ENCODE results near the gene DIPK1C. TPM values are rescaled to one million over a fixed set of nuclear protein-coding genes. Genes with fewer than 3 reads are reported as not detected.

Gene DIPK1C
- total and polyA plus RNA-seq, 10 of the 15 experiments (the other 5 are each of a cell fraction or from before 2014, with no cell fraction given) = not detected

- H4K20me1 ChIP-seq (ENCODE audit: control insufficient read depth, insufficient read depth) = no peaks in the 10 kb centered on the region
- ATAC-seq (no peak), DNase-seq (ENCODE audit: low read depth, low spot score) (no peak), FAIRE-seq (no peak)
- no peak overlapping the region for H3K4me2 ChIP-seq (ENCODE audit: control insufficient read depth, insufficient read depth)
- SMC1A ChIA-PET (ENCODE audit: uncharacterized antibody, unreplicated experiment) = no interaction called here
- no peak for TF ChIP-seq SMAD1 (IDR thresholded peaks at IDR 0.05; ENCODE audit: low read depth, partially characterized antibody)
- TF ChIP-seq PBX3 (IDR thresholded peaks at IDR 0.05; ENCODE audit: insufficient replicate concordance, low read depth, low read length) = peak; percentile 41
- TF ChIP-seq BCL3 (IDR thresholded peaks at IDR 0.05; ENCODE audit: borderline replicate concordance, insufficient read depth, low read depth, low read length, poor library complexity, severe bottlenecking) = peak; percentile 87
- in situ Hi-C loops (cut with MboI) = no loop called here
- H3K27ac ChIP-seq (ENCODE audit: control insufficient read depth, insufficient read depth) = no peak overlapping the region
- intact Hi-C loops (cut with micrococcal nuclease; ENCODE audit: unreplicated experiment) = no loop called here
- no peak overlapping the region for H2AFZ ChIP-seq (ENCODE audit: control insufficient read depth, low read depth, low read length)
- no peaks in the 10 kb centered on the region for H3K79me2 ChIP-seq (ENCODE audit: control insufficient read depth, insufficient read depth, low read length)
- POLR2A ChIA-PET = no interaction called here
- no peaks in the 10 kb centered on the region; a peak in 1 of 4 replicates for H3K27me3 ChIP-seq (replicated peaks in 1 of 2; ENCODE audit: control insufficient read depth in 2 of 2, insufficient read depth in 2 of 2, low read length in 1 of 2)
- 55% methylated on average over 4 of the region's 4 CpGs for WGBS (ENCODE audit: insufficient coverage, insufficient replicate concordance, low lambda C conversion rate, missing lambda C conversion rate)
- H3K4me3 ChIP-seq = no peak overlapping the region
- H3K9ac ChIP-seq (ENCODE audit: control insufficient read depth, insufficient read depth, low read length) = no peak overlapping the region
- H3K36me3 ChIP-seq (ENCODE audit: control insufficient read depth in 2 of 2, insufficient read depth in 2 of 2, low read length in 1 of 2) = no peaks in the 10 kb centered on the region
- CTCF ChIA-PET = no interaction called here
- H3K9me3 ChIP-seq (replicated peaks; ENCODE audit: control insufficient read depth, insufficient read depth, low read length) = no peaks in the 10 kb centered on the region
- H3K4me1 ChIP-seq (ENCODE audit: control insufficient read depth, insufficient read depth, low read length) = no peaks in the 10 kb centered on the region
- BruUV-seq (replicated peaks) = no TSS peak
- RAD21 ChIA-PET (ENCODE audit: unreplicated experiment) = no interaction called here
Observed at GRCh38 chr18:74435740-74436139, 21.4 kb downstream of the DIPK1C start.

GRCh38 chr18:74434466-74434865 lies 22.6 kb downstream of the DIPK1C start:
- DNase-seq (ENCODE audit: low read depth, low spot score) (no peak), FAIRE-seq (no peak), ATAC-seq (no peak)
- H3K4me1 ChIP-seq (ENCODE audit: control insufficient read depth, insufficient read depth, low read length) = no peaks in the 10 kb centered on the region
- H3K4me3 ChIP-seq = no peak overlapping the region
- H2AFZ ChIP-seq (ENCODE audit: control insufficient read depth, low read depth, low read length) = no peak overlapping the region
- H3K9me3 ChIP-seq (replicated peaks; ENCODE audit: control insufficient read depth, insufficient read depth, low read length) = no peaks in the 10 kb centered on the region
- no TSS peak for BruUV-seq (replicated peaks)
- POLR2A ChIA-PET = no interaction called here
- no peaks in the 10 kb centered on the region for H3K36me3 ChIP-seq (ENCODE audit: control insufficient read depth in 2 of 2, insufficient read depth in 2 of 2, low read length in 1 of 2)
- in situ Hi-C loops (cut with MboI) (no loop called here), intact Hi-C loops (cut with micrococcal nuclease; ENCODE audit: unreplicated experiment) (no loop called here)
- WGBS (ENCODE audit: insufficient coverage, insufficient replicate concordance, low lambda C conversion rate, missing lambda C conversion rate) = 29% methylated on average over 11 of the region's 11 CpGs
- SMC1A ChIA-PET (ENCODE audit: uncharacterized antibody, unreplicated experiment) = no interaction called here
- H3K9ac ChIP-seq (ENCODE audit: control insufficient read depth, insufficient read depth, low read length) = no peak overlapping the region
- no peaks in the 10 kb centered on the region; a peak in 1 of 4 replicates for H3K27me3 ChIP-seq (replicated peaks in 1 of 2; ENCODE audit: control insufficient read depth in 2 of 2, insufficient read depth in 2 of 2, low read length in 1 of 2)
- H4K20me1 ChIP-seq (ENCODE audit: control insufficient read depth, insufficient read depth) = no peaks in the 10 kb centered on the region
- CTCF ChIA-PET = no interaction called here
- no peak overlapping the region for H3K4me2 ChIP-seq (ENCODE audit: control insufficient read depth, insufficient read depth)
- H3K27ac ChIP-seq (ENCODE audit: control insufficient read depth, insufficient read depth) = no peak overlapping the region
- no peaks in the 10 kb centered on the region for H3K79me2 ChIP-seq (ENCODE audit: control insufficient read depth, insufficient read depth, low read length)
- RAD21 ChIA-PET (ENCODE audit: unreplicated experiment) = no interaction called here
- TF ChIP-seq CEBPZ (IDR thresholded peaks at IDR 0.05; ENCODE audit: low read depth, low read length) (no peak), IRF3 (IDR thresholded peaks at IDR 0.05) (no peak), NFYB (IDR thresholded peaks at IDR 0.05; ENCODE audit: insufficient read depth, low read depth, low read length) (no peak), PKNOX1 (IDR thresholded peaks at IDR 0.05) (no peak), PML (IDR thresholded peaks at IDR 0.05; ENCODE audit: low read length) (no peak), RAD51 (IDR thresholded peaks at IDR 0.05) (no peak)
